Endothelial cell of hepatic sinusoid (primary cell): ENCODE measurements around the gene POT1.

Experiments
- in situ Hi-C: cut with HindIII; loops from 2 replicates; pipeline ENCODE4 v1.10.0; 2017; ENCODE audit warnings: low sequenced_read_pairs

Gene POT1

GRCh38 chr7:124914298-124914697 lies 15.3 kb downstream of the POT1 start:
- in situ Hi-C loops = no loop called here

GRCh38 chr7:124912972-124913371 lies 16.7 kb downstream of the POT1 start:
- in situ Hi-C loops = no loop called here

GRCh38 chr7:124909808-124910207 lies 19.8 kb downstream of the POT1 start:
- in situ Hi-C loops = no loop called here

GRCh38 chr7:124908259-124908658 lies 21.4 kb downstream of the POT1 start:
- in situ Hi-C loops = no loop called here

GRCh38 chr7:124907490-124907889 lies 22.1 kb downstream of the POT1 start:
- in situ Hi-C loops = no loop called here

GRCh38 chr7:124898531-124898930 lies 31.1 kb downstream of the POT1 start:
- in situ Hi-C loops = no loop called here

GRCh38 chr7:124896001-124896400 lies 33.6 kb downstream of the POT1 start:
- in situ Hi-C loops = no loop called here

GRCh38 chr7:124893140-124893827 lies 36.3 kb downstream of the POT1 start:
- in situ Hi-C loops = no loop called here

GRCh38 chr7:124887247-124887646 lies 42.4 kb downstream of the POT1 start:
- in situ Hi-C loops = no loop called here

- in situ Hi-C loops = no loop called here
These were observed 47.6 kb downstream of the POT1 start for GRCh38 chr7:124881981-124882380.

GRCh38 chr7:124879771-124880170 lies 49.9 kb downstream of the POT1 start:
- in situ Hi-C loops = no loop called here

- in situ Hi-C loops = no loop called here
These were observed 50.5 kb downstream of the POT1 start for GRCh38 chr7:124879103-124879502.

GRCh38 chr7:124874644-124875163 lies 54.9 kb downstream of the POT1 start:
- in situ Hi-C loops = no loop called here

GRCh38 chr7:124857672-124858235 lies 71.9 kb downstream of the POT1 start:
- in situ Hi-C loops = no loop called here

GRCh38 chr7:124856299-124856888 lies 73.2 kb downstream of the POT1 start:
- in situ Hi-C loops = no loop called here

GRCh38 chr7:124843336-124843735 lies 86.3 kb downstream of the POT1 start:
- in situ Hi-C loops = no loop called here

- in situ Hi-C loops = no loop called here
These were observed 89.2 kb downstream of the POT1 start for GRCh38 chr7:124840435-124840834.

- in situ Hi-C loops = no loop called here
These were observed 89.9 kb downstream of the POT1 start for GRCh38 chr7:124839687-124840086.

GRCh38 chr7:124836173-124836572 lies 93.5 kb downstream of the POT1 start:
- in situ Hi-C loops = no loop called here

- in situ Hi-C loops = no loop called here
These were observed 110.8 kb downstream of the POT1 start for GRCh38 chr7:124818807-124819206.

- in situ Hi-C loops = no loop called here
These were observed 115.4 kb downstream of the POT1 start for GRCh38 chr7:124813994-124814798.
